GM21390 (cell line): ENCODE measurements around the gene APOL1.
"Not testable (repeated sequence)": the region's sequence is repeated elsewhere in the genome, so short reads cannot be mapped to it uniquely, and the experiment has no call there.

Source experiments
- ATAC-seq: cut with Tn5 transposase; IDR thresholded peaks from one replicate; pipeline ENCODE4 v1.9.1; 2021; ENCODE audit not compliant: unreplicated experiment

Gene APOL1

DNA sequence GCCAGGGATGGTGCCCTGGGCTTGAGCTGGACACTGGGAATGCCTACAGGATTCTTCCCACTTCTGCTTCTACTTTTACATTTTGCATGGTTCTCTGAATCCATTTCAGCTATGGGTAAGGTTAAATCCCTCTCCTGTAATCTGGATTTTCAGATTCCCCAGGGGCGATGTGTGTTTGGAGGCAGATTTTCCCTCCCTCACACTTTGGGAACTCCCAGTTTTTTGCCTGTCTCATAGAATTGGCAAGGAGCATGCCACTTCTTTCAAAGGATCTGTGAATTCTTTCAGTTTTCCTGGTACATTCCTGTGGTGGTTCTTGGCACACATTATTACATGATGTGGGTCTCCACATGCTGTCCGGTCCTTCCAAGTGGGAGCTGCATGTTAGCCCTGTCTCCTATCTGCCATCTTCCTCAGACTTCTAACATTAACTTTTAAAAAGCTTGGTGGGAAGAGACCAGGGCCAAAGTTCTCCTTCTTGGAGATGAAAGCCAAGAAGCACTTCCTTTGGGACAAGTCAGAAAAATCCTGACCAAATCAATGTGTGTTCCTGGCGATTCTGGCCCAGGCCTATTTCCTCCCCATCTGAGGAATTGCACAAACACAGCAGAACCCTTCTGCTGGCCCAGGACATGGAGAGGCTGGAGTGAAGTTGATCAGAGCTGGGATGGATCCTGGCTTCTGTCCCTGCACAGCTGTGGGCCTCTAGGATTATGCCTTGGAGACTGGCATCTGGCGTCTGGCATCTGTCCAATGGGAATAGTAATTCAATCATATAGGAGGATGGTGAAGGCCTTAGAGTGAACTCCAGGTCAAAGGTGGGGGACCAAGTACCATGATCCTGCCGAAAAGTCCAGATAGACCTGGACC, 8.2 kb upstream of the APOL1 start:
- ATAC-seq = no peak

DNA sequence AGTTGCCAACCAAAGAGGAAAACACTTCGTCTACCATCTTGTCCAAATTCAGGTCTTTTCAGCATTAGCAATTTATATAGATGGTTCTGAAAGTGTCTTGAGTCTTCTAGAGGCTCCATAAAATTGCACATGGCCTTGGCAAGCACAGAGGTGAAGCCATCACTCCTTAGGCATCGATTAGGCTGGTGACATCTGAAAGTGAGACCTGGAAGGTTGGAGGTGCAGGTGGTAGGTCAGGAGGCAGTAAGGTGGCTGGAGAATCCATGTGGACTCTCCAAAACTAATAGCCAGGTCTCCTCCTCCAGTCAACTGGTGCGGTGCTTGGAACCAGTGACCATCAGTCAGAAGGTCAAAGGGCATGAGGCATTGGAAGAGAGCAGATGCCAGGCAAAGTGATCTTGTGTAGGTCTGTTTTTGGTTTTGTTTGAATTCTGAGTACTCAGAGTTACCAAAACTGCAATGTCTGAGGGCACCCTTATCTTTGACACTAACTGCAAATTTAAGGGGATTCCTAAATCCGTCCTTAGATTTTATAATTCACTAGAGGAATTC, 7.1 kb upstream of the APOL1 start:
- no peak for ATAC-seq

DNA sequence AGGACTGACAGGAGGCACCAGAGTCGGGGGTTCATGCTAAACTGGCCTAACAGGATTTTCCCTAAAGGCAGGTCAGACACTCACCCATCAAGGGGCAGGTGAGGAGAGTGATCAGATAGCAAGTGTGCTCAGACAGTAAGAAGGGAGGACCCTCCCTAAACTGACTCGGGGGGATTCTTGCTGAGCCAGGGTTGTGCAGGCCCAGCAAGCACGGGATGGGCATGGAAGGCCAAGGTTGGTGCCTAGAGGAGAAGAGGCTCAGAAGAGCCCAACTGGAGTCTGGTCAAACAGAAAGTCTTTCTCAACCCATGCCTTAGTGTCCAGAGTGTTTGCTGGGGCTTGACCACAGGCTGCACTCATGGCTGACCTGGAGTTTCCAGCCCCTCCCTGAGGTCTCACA, 6.2 kb upstream of the APOL1 start:
- ATAC-seq = no peak

DNA sequence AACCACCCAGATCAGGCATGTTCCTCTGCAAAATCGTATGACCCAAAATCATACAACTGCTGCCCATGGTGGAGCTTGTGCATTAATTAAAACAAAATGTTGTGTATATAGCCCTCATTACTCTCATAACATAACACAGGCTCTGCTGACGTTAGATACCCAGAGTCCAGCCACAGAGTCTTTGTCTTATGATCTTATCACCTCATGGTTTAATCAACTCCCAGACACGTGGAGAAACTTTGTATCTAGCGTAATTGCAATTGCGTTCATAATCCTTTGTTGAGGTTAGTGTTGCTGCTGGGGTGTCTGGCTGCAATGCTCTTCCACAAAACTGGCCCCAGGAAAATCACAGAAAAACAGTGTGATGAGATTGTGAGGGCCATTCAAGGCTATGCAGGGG, 5.0 kb upstream of the APOL1 start:
- no peak for ATAC-seq

DNA sequence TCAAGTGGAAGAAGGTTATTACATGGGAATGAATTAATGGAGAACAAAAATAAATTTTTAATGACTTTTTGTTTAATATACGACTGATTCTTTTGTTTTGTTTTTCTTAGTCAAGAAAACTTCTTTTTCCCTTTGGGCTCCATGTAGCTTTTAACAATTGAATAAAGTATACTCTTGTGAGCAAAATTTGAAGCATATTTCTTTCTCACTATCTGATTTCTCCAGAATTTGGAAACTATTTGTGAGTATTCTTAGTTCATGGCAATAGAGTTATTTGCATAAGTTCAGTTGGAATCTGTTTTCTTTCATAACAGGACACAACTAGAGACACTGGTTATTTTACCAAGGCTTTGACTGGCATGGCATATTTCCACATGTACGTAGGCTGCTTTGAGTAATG, 3.8 kb upstream of the APOL1 start:
- ATAC-seq = no peak

DNA sequence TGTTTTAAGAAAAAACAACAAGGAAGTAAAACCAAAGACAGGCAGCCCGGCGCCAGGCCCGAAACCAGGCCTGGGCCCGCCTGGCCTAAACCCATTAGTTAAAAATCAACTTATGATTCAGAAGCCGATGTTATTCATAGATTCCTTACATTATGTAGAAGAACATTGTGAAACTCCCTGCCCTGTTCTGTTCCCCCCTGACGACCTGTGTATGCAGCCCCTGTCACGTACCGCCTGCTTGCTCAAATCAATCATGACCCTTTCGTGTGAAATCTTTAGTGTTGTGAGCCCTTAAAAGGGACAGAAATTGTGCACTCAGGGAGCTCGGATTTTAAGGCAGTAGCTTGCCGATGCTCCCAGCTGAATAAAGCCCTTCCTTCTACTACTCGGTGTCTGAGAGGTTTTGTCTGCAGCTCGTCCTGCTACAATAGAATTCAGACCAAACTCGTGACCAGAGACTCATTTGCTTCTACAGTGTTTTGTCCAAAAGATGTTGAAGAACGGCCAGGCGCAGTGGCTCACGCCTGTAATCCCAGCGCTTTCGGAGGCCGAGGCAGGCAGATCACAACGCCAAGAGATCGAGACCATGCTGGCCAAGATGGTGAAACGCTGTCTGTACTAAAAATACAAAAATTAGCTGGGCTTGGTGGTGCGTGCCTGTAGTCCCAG, 2.5 kb upstream of the APOL1 start:
- ATAC-seq = not testable (repeated sequence)

DNA sequence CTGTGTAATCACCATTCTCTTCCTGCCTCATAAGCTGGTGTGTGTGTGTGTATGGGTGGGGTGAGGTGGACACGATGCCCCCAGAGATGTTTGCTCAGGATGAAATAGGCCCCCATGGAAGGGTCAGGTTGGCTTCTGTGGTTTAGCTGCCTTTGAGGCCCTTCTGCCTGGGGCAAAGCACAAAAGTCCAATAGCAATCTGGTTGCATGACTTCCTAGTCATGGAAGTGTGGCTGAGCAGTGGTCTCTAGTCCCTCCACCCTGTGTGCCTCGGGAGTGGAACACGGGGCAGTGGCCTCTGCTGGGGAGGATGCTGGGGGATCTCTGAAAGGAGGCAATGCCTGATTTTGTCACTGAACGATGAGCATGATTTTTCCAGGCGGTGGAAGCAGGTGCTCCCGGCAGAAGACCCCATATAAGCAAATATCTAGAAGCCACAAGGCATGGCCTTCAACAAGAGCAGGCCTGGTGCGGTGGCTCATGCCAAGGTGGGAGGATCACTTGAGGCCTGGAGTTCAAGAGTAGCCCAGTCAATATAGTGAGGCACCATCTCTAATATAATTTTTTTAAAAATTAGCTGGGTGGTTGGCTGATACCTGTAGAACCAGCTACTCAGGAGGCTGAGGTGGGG, 839 bp upstream of the APOL1 start:
- ATAC-seq = not testable (repeated sequence)

DNA sequence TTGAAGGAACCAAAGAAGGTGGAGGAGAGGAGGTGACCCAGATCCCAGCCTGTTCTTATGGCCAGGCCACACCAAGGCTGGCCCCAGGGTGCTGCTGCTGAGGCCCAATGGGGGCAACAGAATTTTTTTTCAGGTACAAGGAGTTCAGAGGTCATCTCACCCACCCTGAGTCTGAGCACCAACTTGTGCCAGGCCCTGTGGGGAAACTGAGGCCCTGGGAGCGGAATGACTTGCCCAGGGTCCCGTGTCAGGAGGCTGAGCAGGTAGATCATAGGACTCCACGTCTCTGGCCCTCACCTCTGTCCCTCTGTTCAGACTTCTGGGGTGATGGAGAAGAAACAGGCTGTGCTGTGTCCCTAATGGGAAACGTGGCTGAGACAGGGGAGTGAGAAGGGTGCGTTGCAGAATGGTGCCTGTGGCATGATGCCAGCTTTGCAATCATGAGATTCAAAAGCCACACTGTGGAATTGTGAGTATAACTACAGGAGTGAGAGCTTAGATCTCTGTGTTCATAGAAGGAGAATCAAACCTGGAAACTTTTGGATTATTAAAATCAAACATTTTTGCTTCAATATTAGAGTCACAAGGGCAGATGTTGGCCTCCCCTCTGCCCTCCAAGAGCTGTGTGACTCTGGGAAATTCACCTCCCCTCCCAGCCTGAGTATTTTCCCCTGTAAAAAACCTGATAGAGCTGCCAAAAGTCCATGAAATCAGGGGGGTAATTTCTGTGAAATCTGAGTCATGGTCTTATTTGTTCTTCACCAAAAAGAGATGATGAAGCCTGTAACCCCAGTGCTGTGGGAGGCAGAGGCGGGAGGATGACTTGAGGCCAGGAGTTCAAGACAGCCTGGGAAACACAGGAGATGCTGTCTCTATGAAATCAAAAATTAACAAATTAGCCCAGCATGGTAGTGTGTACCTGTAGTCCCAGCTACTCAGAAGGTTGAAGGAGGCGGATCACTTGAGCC, 874 bp downstream of the APOL1 start:
- no peak for ATAC-seq

DNA sequence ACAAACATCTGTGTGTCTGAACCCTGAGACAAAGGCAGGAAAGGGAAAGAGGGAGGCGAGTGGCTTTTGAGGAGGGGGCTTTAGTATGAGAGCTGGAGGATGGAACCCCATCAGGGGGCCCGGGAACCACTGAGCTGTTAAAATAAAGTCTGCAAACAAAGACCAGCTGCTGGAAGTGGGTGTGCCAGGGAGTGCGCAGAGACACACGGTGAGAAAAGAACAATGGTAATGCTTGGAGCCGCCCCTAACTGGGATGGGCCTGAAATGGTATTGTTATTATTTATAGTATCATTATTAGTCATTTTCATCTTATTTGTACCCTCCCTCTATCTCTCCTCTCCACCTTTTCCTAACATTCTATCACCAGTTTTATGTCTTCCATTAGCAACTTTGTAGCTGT, 2.6 kb downstream of the APOL1 start:
- not testable (repeated sequence) for ATAC-seq

DNA sequence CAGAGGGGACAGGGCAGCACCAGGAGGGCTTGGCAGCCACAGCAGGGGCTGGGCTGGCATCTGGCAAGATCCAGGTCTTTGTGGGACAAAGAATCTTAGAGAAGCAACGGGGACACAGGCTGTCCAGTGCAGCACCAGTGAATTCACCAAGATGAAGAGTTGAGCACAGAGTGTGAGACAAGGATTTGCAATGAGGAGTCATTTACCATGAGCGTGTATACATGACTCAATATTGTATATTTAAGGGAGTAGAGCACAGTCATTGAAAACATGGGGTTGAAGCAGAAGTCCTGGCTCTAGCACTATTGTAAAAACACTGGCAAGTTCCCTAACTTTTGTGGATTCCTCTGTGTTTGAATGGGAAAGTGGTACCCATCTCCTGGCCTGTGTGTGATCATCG, 3.5 kb downstream of the APOL1 start:
- no peak for ATAC-seq

DNA sequence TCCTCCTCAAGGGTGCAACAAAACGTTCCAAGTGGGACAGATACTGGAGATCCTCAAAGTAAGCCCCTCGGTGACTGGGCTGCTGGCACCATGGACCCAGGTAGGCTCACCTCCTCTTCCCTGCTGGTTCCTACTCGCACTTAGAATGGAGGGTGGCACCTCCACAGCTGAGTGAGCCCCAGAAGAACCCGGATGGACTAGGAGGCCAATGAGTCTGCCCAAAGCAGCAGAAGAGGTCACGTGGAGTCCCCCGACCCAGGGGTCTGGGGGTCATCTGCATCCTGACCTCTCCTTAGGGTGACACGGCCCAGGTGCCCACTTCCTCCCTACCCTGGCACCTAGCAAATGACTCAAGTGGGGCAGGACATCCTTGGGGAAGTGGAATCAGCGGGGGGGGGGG, 4.4 kb downstream of the APOL1 start:
- ATAC-seq = no peak

DNA sequence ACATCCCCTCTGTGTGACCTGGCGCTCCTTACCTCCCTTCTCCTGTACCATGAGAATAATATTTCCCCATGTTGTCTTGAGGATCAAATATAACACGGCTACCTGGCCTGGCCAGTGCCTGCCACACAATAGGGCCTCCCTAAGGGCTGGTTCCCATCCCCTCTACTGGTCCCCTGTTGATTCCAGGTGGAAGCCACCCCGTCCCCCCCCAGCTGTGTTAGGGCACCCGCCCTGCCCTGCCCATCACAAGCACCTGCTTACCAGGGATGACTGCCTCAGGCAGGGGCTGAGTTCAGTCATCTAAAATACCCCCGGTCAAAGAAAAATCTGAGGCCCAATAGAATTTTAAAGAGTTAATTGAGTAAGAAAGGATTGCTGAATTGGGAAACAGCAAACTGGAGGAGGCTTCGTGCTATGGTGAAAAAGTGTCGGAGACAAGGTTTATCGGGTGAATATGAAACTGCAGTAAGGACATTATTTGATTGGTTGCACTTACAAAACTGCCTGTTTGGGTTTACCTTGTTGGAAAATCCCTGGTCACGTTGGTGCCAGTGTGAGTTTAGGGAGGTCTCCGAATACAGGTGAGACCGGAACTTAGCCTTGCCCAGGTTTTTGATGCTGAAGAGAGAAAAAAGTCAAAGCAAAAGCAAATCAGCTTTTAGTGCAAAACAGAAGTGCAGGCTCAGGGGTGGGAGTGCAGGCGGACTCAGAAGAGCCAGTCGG, 5.2 kb downstream of the APOL1 start:
- ATAC-seq = no peak

DNA sequence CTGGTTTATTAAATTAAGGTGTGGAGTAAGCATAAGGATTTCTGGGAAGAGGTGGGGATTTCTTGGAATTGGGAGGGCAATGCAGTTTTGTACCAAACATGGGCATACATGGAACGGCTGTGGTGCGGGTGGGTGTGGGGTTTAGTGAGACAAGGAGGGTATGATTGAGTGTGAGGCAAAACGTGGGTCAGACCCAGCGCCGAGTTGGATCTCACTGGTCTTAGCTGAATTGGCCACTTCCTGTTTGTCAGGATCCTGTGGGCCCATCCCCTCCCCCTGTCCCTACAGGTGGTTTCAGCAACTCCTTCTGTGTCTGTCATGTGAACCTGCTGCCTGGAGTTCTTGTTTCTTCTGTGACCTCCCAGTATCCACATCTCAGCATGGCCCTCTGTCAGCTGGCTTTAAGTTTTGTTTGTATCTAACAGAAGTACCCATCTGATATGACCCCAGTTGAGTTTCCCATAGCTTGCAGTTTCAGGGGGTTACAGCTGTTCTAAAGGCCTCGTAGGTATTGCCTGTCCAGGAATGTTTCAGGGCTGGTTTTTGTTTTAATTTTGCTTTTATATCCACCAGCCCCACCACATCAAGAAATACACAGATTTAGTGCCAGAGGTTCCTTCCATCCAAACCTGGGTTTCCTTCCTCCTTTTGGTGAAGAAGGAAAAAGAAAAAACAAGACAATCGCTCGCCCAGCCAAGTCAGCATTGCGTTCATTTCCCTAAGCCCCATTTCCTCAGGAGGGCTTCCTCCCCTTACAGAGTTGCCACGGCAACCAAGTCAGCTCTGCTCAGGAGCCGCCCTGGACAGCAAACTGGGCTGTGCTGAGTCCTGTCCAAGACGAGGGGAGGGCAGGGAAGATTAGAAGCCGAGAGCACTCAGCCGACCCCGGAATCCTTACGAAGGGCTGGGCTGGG, 6.0 kb downstream of the APOL1 start:
- no peak for ATAC-seq

DNA sequence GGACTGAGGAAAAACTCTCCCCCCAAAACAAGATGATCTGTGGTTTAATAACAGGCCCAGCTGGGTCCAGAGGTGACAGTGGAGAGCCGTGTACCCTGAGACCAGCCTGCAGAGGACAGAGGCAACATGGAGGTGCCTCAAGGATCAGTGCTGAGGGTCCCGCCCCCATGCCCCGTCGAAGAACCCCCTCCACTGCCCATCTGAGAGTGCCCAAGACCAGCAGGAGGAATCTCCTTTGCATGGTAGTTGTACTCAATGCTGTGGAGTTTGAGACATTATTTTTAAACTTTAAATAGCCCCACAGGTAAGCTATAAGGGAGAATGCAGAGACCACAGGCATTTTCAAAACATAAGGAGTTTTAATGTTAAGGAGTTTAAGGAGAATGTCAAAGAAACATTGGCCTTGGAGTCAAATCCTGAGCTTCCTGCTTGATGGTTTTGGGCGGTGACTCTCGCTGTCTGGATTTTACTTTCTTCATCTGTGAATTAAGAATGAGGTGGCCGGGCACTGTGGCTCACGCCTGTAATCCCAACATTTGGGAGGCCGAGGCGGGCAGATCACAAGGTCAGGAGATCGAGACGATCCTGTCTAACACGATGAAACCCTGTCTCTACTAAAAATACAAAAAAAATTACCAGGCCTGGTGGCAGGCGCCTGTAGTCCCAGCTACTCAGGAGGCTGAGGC, 6.8 kb downstream of the APOL1 start:
- ATAC-seq = no peak

DNA sequence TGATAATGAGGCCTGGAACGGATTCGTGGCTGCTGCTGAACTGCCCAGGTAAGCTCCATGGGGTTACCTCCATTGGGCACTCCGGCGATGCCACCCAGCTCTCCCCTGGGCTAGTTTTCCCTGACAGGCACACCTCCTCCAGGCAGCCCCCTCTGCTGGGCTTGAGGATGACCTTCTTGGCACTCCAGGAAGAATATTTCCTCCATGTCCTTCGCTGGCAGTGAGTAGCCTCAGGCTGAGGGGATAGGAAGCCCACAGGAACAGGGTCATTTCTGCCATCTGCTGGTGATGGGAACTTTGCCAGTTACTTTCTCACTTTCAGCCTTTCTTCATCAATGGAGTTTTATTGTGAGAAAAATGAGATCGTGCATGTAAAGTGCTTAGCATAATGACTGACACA, 8.7 kb downstream of the APOL1 start:
- ATAC-seq = not testable (repeated sequence)

DNA sequence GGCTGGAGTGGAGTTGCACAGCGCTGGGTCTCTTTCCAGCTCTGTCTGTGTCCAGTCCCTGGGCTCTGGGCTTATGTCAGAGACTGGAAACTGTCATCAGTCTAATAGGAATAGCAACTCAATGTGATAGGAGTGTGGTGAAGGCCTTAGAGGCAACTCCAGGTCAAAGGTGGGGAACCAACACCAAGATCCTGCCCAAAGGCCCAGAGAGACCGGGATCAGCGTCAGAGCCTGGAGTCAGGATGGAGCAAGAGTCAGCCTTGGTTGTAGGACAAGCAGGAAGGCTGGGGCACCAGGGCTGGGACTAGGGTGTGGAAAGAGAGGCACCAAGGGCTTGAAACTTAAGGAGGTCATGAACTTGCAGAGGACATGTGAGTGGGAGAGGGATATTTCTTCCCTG, 9.4 kb downstream of the APOL1 start:
- not testable (repeated sequence) for ATAC-seq

DNA sequence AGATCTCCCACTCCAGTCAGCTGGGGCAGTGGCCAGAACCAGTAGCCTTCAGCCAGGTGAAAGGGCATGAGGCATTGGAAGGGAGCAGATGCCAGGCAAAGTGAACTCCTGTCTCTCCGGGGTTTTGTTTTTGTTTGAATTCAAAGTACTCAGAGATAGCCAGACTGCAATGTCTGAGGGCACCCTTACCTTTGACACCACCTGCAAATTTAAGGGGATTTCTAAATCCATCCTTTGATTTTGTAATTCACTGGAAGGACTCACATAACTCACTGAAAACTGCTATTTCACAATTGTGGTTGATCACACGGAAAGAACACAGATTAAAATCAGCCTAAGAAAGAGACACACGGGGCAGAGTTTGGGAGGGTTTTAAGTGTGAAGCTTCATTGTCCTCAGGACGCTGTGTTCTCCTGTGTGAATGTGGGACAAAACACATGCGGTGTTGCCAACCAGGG, 10.3 kb downstream of the APOL1 start:
- not testable (repeated sequence) for ATAC-seq
